Neural cell (in vitro differentiated cells): Measurements from ENCODE around the gene ITPKB. TPM values are rescaled to one million over a fixed set of nuclear protein-coding genes. Genes with fewer than 3 reads are reported as not detected.

Source experiments
- H2AFZ ChIP-seq: fragments of 200-600, 300-800 bp; sonication (generic), shearing (Covaris generic); 2 replicates; pipeline ENCODE4 v1.6.0; 2014; ENCODE audit warnings: low read depth, mild to moderate bottlenecking, antibody characterized with exemption, low read length, moderate library complexity
- H3F3A ChIP-seq: fragments of 200-600 bp; shearing (Covaris generic); 2 replicates; pipeline ENCODE4 v1.6.1; 2016; ENCODE audit warnings: mild to moderate bottlenecking, moderate library complexity, mixed read lengths, antibody characterized with exemption, low read length; ENCODE audit not compliant: insufficient read depth, poor library complexity, severe bottlenecking
- H3K27ac ChIP-seq: fragments of 200-600, 300-800 bp; sonication (generic), shearing (Covaris generic); 2 replicates; pipeline ENCODE4 v1.5.1; 2014; ENCODE audit warnings: mild to moderate bottlenecking, low read length, moderate library complexity
- H3K27me3 ChIP-seq: fragments of 300-800, 200-600 bp; sonication (generic), shearing (Covaris generic); 2 replicates; pipeline ENCODE4 v1.6.0; 2014; ENCODE audit warnings: mild to moderate bottlenecking, low read depth, low read length, moderate library complexity; ENCODE audit not compliant: insufficient read depth
- H3K36me3 ChIP-seq: fragments of 300-800, 200-600 bp; sonication (generic), shearing (Covaris generic); 2 replicates; pipeline ENCODE4 v1.5.1; 2014; ENCODE audit warnings: mild to moderate bottlenecking, antibody characterized with exemption, low read length, moderate library complexity; ENCODE audit not compliant: insufficient read depth
- H3K4me2 ChIP-seq: fragments of 300-800, 200-600 bp; sonication (generic), shearing (Covaris generic); 2 replicates; pipeline ENCODE4 v1.6.0; 2014; ENCODE audit warnings: mild to moderate bottlenecking, low read length
- H3K4me3 ChIP-seq: fragments of 300-800, 200-600 bp; sonication (generic), shearing (Covaris generic); 2 replicates; pipeline ENCODE4 v1.5.1; 2014; ENCODE audit warnings: mild to moderate bottlenecking, low read length, moderate library complexity
- H3K79me2 ChIP-seq: fragments of 200-600 bp; shearing (Covaris generic); replicated peaks from 2 replicates; pipeline ENCODE4 v1.6.0; 2014; ENCODE audit warnings: mild to moderate bottlenecking, low read length, moderate library complexity; ENCODE audit not compliant: insufficient read depth
- H3K9ac ChIP-seq: fragments of 300-800, 200-600 bp; sonication (generic), shearing (Covaris generic); 2 replicates; pipeline ENCODE4 v1.6.1; 2016; ENCODE audit warnings: mild to moderate bottlenecking, low read length, mixed read lengths
- H3K9me2 ChIP-seq: fragments of 200-600 bp; shearing (Covaris generic); 2 replicates; pipeline ENCODE4 v1.6.1; 2016; ENCODE audit warnings: mild to moderate bottlenecking, low read length, mixed read lengths; ENCODE audit not compliant: insufficient read depth
- H3K9me3 ChIP-seq: fragments of 200-600, 300-800 bp; sonication (generic), shearing (Covaris generic); 2 replicates; pipeline ENCODE4 v1.6.1; 2016; ENCODE audit warnings: mild to moderate bottlenecking, mixed run types, low read length, moderate library complexity, mixed read lengths
- H4K20me1 ChIP-seq: fragments of 200-600 bp; shearing (Covaris generic); 2 replicates; pipeline ENCODE4 v1.6.1; 2016; ENCODE audit warnings: mild to moderate bottlenecking, mixed run types; ENCODE audit not compliant: insufficient read depth
- EP300 ChIP-seq: fragments of 450-650 bp; conservative IDR thresholded peaks from 2 replicates; pipeline ENCODE4 v1.6.1; 2014; ENCODE audit warnings: antibody characterized with exemption, mild to moderate bottlenecking, moderate library complexity; ENCODE audit not compliant: poor library complexity, severe bottlenecking
- EZH2 ChIP-seq: fragments of 200-600, 300-800 bp; shearing (Covaris generic), sonication (generic); IDR thresholded peaks from 2 replicates; pipeline ENCODE4 v1.6.1; 2014; ENCODE audit warnings: antibody characterized with exemption, low read length, borderline replicate concordance, mild to moderate bottlenecking; ENCODE audit not compliant: insufficient read depth, poor library complexity, severe bottlenecking
- MXI1 ChIP-seq: fragments of 450-650 bp; conservative IDR thresholded peaks from 2 replicates; pipeline ENCODE4 v1.6.1; 2014; ENCODE audit warnings: antibody characterized with exemption, mild to moderate bottlenecking; ENCODE audit not compliant: poor library complexity, severe bottlenecking
- POLR2AphosphoS5 ChIP-seq: IDR thresholded peaks from 2 replicates; pipeline ENCODE4 v1.6.1; 2012
- RAD21 ChIP-seq: fragments of 450-650 bp; conservative IDR thresholded peaks from 2 replicates; pipeline ENCODE4 v1.6.1; 2014; ENCODE audit warnings: antibody characterized with exemption, mild to moderate bottlenecking, moderate library complexity
- SMC3 ChIP-seq: fragments of 450-650 bp; conservative IDR thresholded peaks from 2 replicates; pipeline ENCODE4 v1.6.1; 2014; ENCODE audit warnings: antibody characterized with exemption, mild to moderate bottlenecking, moderate library complexity; ENCODE audit not compliant: poor library complexity
- TAF1 ChIP-seq: IDR thresholded peaks from 2 replicates; pipeline ENCODE4 v1.6.1; 2012; ENCODE audit warnings: low read depth
- polyA plus RNA-seq: library from polyadenylated mRNA; depleted of rRNA; stranded (reverse); fragments of >200 nt; gene quantifications from 2 replicates; pipeline ENCODE4 v1.2.3, GENCODE V29; 2014
- TF ChIP-seq, protein P1 (sequence below): fragments of 450-650 bp; IDR thresholded peaks from 2 replicates; pipeline ENCODE4 v1.5.1; 2014; ENCODE audit warnings: antibody characterized with exemption, mild to moderate bottlenecking, moderate library complexity; ENCODE audit not compliant: poor library complexity, severe bottlenecking
- TF ChIP-seq, protein P2 (sequence below): IDR thresholded peaks from 2 replicates; pipeline ENCODE4 v1.6.1; 2012; ENCODE audit warnings: borderline replicate concordance

ITPKB gene
- polyA plus RNA-seq, 1 donor from 2014 or later, result 0.19 TPM

DNA sequence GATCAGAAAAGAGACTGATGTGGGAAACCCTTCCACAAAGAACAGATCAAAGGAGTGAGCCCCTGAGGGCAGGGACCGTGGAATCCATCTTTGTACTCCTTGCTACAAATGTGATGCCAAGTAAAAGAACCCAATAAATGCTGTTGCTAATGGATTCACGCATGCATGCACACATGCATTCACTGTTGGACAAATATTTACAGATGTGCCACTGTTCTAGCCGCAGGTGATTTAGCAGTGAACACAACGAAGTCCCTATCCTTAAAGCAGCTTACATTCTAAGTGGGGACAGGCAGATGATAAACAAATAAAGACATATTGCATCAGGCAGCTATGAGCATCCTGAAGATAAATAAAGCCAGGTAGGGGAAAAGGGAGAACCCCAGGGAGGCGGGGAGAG lies 67.8 kb downstream of the ITPKB start:
- Histone ChIP-seq H2AFZ (no peak overlapping the region), H3F3A (no peaks in the 10 kb centered on the region), H3K36me3 (no peaks in the 10 kb centered on the region), H3K27me3 (no peaks in the 10 kb centered on the region), H3K4me2 (no peak overlapping the region), H3K9ac (no peak overlapping the region), H3K4me3 (no peak overlapping the region), H3K79me2 (no peaks in the 10 kb centered on the region), H3K9me3 (no peaks in the 10 kb centered on the region), H3K27ac (no peak overlapping the region), H3K9me2 (no peaks in the 10 kb centered on the region), H4K20me1 (no peaks in the 10 kb centered on the region)
- TF ChIP-seq, protein P1, sequence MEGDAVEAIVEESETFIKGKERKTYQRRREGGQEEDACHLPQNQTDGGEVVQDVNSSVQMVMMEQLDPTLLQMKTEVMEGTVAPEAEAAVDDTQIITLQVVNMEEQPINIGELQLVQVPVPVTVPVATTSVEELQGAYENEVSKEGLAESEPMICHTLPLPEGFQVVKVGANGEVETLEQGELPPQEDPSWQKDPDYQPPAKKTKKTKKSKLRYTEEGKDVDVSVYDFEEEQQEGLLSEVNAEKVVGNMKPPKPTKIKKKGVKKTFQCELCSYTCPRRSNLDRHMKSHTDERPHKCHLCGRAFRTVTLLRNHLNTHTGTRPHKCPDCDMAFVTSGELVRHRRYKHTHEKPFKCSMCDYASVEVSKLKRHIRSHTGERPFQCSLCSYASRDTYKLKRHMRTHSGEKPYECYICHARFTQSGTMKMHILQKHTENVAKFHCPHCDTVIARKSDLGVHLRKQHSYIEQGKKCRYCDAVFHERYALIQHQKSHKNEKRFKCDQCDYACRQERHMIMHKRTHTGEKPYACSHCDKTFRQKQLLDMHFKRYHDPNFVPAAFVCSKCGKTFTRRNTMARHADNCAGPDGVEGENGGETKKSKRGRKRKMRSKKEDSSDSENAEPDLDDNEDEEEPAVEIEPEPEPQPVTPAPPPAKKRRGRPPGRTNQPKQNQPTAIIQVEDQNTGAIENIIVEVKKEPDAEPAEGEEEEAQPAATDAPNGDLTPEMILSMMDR, result no peak
- TF ChIP-seq, protein P2, sequence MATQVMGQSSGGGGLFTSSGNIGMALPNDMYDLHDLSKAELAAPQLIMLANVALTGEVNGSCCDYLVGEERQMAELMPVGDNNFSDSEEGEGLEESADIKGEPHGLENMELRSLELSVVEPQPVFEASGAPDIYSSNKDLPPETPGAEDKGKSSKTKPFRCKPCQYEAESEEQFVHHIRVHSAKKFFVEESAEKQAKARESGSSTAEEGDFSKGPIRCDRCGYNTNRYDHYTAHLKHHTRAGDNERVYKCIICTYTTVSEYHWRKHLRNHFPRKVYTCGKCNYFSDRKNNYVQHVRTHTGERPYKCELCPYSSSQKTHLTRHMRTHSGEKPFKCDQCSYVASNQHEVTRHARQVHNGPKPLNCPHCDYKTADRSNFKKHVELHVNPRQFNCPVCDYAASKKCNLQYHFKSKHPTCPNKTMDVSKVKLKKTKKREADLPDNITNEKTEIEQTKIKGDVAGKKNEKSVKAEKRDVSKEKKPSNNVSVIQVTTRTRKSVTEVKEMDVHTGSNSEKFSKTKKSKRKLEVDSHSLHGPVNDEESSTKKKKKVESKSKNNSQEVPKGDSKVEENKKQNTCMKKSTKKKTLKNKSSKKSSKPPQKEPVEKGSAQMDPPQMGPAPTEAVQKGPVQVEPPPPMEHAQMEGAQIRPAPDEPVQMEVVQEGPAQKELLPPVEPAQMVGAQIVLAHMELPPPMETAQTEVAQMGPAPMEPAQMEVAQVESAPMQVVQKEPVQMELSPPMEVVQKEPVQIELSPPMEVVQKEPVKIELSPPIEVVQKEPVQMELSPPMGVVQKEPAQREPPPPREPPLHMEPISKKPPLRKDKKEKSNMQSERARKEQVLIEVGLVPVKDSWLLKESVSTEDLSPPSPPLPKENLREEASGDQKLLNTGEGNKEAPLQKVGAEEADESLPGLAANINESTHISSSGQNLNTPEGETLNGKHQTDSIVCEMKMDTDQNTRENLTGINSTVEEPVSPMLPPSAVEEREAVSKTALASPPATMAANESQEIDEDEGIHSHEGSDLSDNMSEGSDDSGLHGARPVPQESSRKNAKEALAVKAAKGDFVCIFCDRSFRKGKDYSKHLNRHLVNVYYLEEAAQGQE, result no peak
- TF ChIP-seq EZH2 (no peak), MXI1 (no peak), TAF1 (no peak), POLR2AphosphoS5 (no peak), RAD21 (no peak), SMC3 (no peak), EP300 (no peak)

DNA sequence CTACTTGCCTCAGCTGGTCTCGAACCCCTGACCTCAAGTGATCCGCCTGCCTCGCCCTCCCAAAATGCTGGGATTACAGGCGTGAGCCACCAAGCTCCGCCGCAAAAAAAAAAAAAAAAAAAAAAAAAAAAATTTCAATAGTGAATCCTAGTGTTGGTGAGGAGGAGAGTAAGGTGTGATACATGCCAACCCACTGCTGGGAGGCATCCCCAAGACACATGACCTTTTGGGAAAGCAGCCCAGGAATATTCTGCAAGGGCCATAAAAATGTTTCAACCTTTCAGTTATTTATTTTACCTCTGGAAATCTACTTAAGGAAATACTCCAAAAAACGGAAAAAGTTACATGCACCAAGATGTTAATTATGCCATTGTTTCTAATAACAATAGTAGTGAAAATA lies 69.0 kb downstream of the ITPKB start:
- Histone ChIP-seq H3K4me2 (no peak overlapping the region), H3K9me2 (no peaks in the 10 kb centered on the region), H3K36me3 (no peaks in the 10 kb centered on the region), H3K9ac (no peak overlapping the region), H3K4me3 (no peak overlapping the region), H2AFZ (no peak overlapping the region), H3K27ac (no peak overlapping the region), H3F3A (no peaks in the 10 kb centered on the region), H3K9me3 (no peaks in the 10 kb centered on the region), H4K20me1 (no peaks in the 10 kb centered on the region), H3K27me3 (no peaks in the 10 kb centered on the region), H3K79me2 (no peaks in the 10 kb centered on the region)
- TF ChIP-seq RAD21, result no peak
- TF ChIP-seq EP300, result no peak
- TF ChIP-seq SMC3, result no peak
- no peak for TF ChIP-seq MXI1
- TF ChIP-seq, protein P2, result no peak
